Keratinocyte (primary cell): ENCODE measurements around the gene RAI1. TPM values are rescaled to one million over a fixed set of nuclear protein-coding genes. Genes with fewer than 3 reads are reported as not detected.

Experiments used
- DNase-seq: peaks from one replicate; pipeline ENCODE4 v3.0.0-alpha.2; 2011; ENCODE audit warnings: low read depth, missing footprints, low spot score
- FAIRE-seq: peaks from 2 replicates; lab custom pipeline; 2011; peaks lifted over from hg19 to GRCh38; lab: Jason Lieb, UNC
- H2AFZ ChIP-seq: 2 replicates; pipeline ENCODE4 v1.6.0; 2012; ENCODE audit warnings: low read length, control low read depth, inconsistent platforms; ENCODE audit not compliant: control insufficient read depth
- H3K27ac ChIP-seq: 2 replicates; pipeline ENCODE4 v1.5.1; 2011; ENCODE audit warnings: low read length; ENCODE audit not compliant: control insufficient read depth, insufficient read depth
- H3K27me3 ChIP-seq: 3 replicates; pipeline ENCODE4 v1.6.0; 2011; ENCODE audit warnings: low read length; ENCODE audit not compliant: control insufficient read depth, insufficient read depth; ENCODE audit errors: extremely low read depth
- H3K36me3 ChIP-seq, 2 experiments: 2 replicates in 1 of 2; 3 replicates in 1 of 2; pipeline ENCODE4 v1.5.1; 2011; ENCODE audit warnings: low read length in 2 of 2, mild to moderate bottlenecking in 1 of 2; ENCODE audit not compliant: control insufficient read depth in 2 of 2, insufficient read depth in 2 of 2; ENCODE audit errors: extremely low read depth in 1 of 2
- H3K4me1 ChIP-seq: 3 replicates; pipeline ENCODE4 v1.5.1; 2011; ENCODE audit warnings: low read length; ENCODE audit not compliant: control insufficient read depth, insufficient read depth; ENCODE audit errors: extremely low read depth
- H3K4me2 ChIP-seq: 3 replicates; pipeline ENCODE4 v1.6.0; 2011; ENCODE audit warnings: low read depth, low read length; ENCODE audit not compliant: control insufficient read depth, insufficient read depth; ENCODE audit errors: extremely low read depth
- H3K4me3 ChIP-seq, 3 experiments: fragments of 200-600 bp in 1 of 3; sonication (generic) in 1 of 3; 2 replicates in 2 of 3; 3 replicates in 1 of 3; pipeline ENCODE4 v1.5.1; 2011 to 2016; ENCODE audit warnings: low read length in 3 of 3, mild to moderate bottlenecking in 3 of 3, control low read depth in 2 of 3, inconsistent platforms in 1 of 3, low read depth in 1 of 3, mixed read lengths in 1 of 3, mixed run types in 1 of 3, moderate library complexity in 1 of 3; ENCODE audit not compliant: control insufficient read depth in 2 of 3, insufficient read depth in 2 of 3; ENCODE audit errors: extremely low read depth in 1 of 3
- H3K79me2 ChIP-seq: 2 replicates; pipeline ENCODE4 v1.6.0; 2012; ENCODE audit warnings: low read length; ENCODE audit not compliant: control insufficient read depth, insufficient read depth
- H3K9ac ChIP-seq: 3 replicates; pipeline ENCODE4 v1.6.0; 2011; ENCODE audit warnings: low read length; ENCODE audit not compliant: control insufficient read depth, insufficient read depth; ENCODE audit errors: extremely low read depth
- H3K9me1 ChIP-seq: 3 replicates; pipeline ENCODE4 v1.6.0; 2011; ENCODE audit warnings: low read length; ENCODE audit not compliant: control insufficient read depth, insufficient read depth; ENCODE audit errors: extremely low read depth
- H3K9me3 ChIP-seq: 2 replicates; pipeline ENCODE4 v1.5.1; 2012; ENCODE audit warnings: low read depth, low read length; ENCODE audit not compliant: control insufficient read depth
- H4K20me1 ChIP-seq: 3 replicates; pipeline ENCODE4 v1.6.0; 2011; ENCODE audit warnings: low read length; ENCODE audit not compliant: control insufficient read depth, insufficient read depth; ENCODE audit errors: extremely low read depth
- EZH2 ChIP-seq: IDR thresholded peaks from one replicate; pipeline ENCODE4 v1.6.1; 2012; ENCODE audit warnings: inconsistent platforms, mild to moderate bottlenecking, low read length, moderate library complexity
- dilution Hi-C: fragments of 300-500 bp; cut with MboI; formaldehyde crosslinking; loops from one replicate; pipeline ENCODE4 v1.7.0; 2020; ENCODE audit warnings: low sequenced_read_pairs; ENCODE audit not compliant: extremely low pct_ligation_motif_present
- polyA plus RNA-seq, 5 experiments: library from polyadenylated mRNA; depleted of rRNA in 3 of 5; stranded (reverse) in 3 of 5; stranded (forward) in 1 of 5; unstranded in 1 of 5; fragments of >200 nt; gene quantifications; 1 replicate in 1 of 5; 2 replicates in 3 of 5; 3 replicates in 1 of 5; pipeline versions ENCODE4 v1.2.1 to v1.2.3, GENCODE V29; 2011 to 2012; ENCODE audit warnings: missing spikeins in 2 of 5, low read depth in 1 of 5, low replicate concordance in 1 of 5
- TF ChIP-seq, protein P1 (sequence below), 3 experiments: IDR thresholded peaks in 1 of 3; conservative IDR thresholded peaks in 1 of 3; optimal IDR thresholded peaks in 1 of 3; 2 replicates in 2 of 3; 3 replicates in 1 of 3; pipeline versions ENCODE3 to v1.5.1; 2011; ENCODE audit warnings: low read length in 3 of 3, mild to moderate bottlenecking in 3 of 3, moderate library complexity in 2 of 3, control low read depth in 1 of 3, inconsistent platforms in 1 of 3; ENCODE audit not compliant: insufficient read depth in 2 of 3; ENCODE audit errors: extremely low read depth in 1 of 3

RAI1 gene
- polyA plus RNA-seq, 1 donor (not counting 4 experiments of a cell fraction or from before 2014, with no cell fraction given) = 2.6 TPM

GRCh38 chr17:17696085-17696484 lies 14.8 kb downstream of the RAI1 start:
- Histone ChIP-seq H3K4me3 (no peak overlapping the region), H3K4me2 (no peak overlapping the region), H3K27ac (no peak overlapping the region)

DNA sequence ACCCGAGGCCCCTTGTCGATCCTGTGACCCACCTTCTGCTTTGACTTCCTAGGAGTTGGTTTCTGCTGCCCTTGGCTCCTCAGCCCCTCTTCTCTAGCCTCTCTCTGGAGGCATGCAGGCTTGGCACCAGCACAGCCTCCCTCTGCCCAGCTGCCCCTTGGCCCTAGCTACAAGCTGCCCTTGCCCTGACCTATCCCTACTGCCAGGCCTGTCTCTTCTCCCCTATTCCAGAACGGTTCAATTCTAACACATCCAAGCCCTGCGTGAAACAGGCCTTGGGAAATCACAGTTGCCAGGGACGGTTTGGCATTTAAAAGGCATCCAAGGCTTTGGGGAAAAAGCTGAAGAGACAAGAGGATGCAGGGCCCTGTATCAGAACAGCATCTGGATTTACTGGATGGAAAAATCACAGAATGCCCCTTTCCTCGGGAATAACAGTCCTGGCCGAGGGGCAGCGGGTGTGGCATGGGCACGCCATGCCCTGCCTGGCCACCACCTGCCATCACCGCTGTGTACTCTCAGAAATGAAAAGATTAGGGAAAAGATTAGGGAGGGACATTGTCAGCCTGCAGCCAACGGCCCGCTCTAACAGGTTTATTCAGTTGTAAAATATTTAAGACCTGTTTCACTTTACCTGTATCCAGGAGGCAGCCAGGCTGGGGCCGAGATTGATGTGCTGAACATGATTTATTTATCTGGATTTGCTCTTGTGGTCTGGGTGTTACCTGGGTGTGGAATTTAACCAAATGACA lies 15.8 kb downstream of the RAI1 start:
- H3K9ac ChIP-seq = peak overlapping the region; percentile 12
- no peaks in the 10 kb centered on the region for H3K9me3 ChIP-seq
- FAIRE-seq (peak; percentile 77), DNase-seq (no peak)
- peaks cover 70% of the 10 kb centered on the region for H3K4me1 ChIP-seq
- peaks cover 85% of the 10 kb centered on the region for H3K79me2 ChIP-seq
- peaks cover 16% of the 10 kb centered on the region for H3K9me1 ChIP-seq
- peaks cover 36% of the 10 kb centered on the region for H4K20me1 ChIP-seq
- H3K4me2 ChIP-seq = peak overlapping the region; percentile 46
- peak overlapping the region; percentile 3 for H3K27ac ChIP-seq
- TF ChIP-seq, protein P1, sequence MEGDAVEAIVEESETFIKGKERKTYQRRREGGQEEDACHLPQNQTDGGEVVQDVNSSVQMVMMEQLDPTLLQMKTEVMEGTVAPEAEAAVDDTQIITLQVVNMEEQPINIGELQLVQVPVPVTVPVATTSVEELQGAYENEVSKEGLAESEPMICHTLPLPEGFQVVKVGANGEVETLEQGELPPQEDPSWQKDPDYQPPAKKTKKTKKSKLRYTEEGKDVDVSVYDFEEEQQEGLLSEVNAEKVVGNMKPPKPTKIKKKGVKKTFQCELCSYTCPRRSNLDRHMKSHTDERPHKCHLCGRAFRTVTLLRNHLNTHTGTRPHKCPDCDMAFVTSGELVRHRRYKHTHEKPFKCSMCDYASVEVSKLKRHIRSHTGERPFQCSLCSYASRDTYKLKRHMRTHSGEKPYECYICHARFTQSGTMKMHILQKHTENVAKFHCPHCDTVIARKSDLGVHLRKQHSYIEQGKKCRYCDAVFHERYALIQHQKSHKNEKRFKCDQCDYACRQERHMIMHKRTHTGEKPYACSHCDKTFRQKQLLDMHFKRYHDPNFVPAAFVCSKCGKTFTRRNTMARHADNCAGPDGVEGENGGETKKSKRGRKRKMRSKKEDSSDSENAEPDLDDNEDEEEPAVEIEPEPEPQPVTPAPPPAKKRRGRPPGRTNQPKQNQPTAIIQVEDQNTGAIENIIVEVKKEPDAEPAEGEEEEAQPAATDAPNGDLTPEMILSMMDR (optimal IDR thresholded peaks at IDR 0.05 in 1 of 3, IDR thresholded peaks at IDR 0.05 in 1 of 3, conservative IDR thresholded peaks at IDR 0.05 in 1 of 3; ENCODE audit: extremely low read depth in 1 of 3, insufficient read depth in 2 of 3, low read length in 3 of 3) = no peak
- TF ChIP-seq EZH2 = no peak
- peaks cover 3 to 7% of the 10 kb centered on the region in 2 experiments for H3K36me3 ChIP-seq
- H3K4me3 ChIP-seq = no peak overlapping the region
- H3K27me3 ChIP-seq = no peaks in the 10 kb centered on the region
- dilution Hi-C loops = no loop called here
- H2AFZ ChIP-seq = no peak overlapping the region

More at GRCh38 chr17:17696085-17696484, 14.8 kb downstream of the RAI1 start:
- DNase-seq (no peak), FAIRE-seq (no peak)
- peaks cover 85% of the 10 kb centered on the region for H3K79me2 ChIP-seq
- no peak for TF ChIP-seq EZH2
- TF ChIP-seq, protein P1 (optimal IDR thresholded peaks at IDR 0.05 in 1 of 3, IDR thresholded peaks at IDR 0.05 in 1 of 3, conservative IDR thresholded peaks at IDR 0.05 in 1 of 3; ENCODE audit: extremely low read depth in 1 of 3, insufficient read depth in 2 of 3, low read length in 3 of 3) = no peak
- dilution Hi-C loops = no loop called here
- no peaks in the 10 kb centered on the region for H3K27me3 ChIP-seq
- H2AFZ ChIP-seq = no peak overlapping the region
- peaks cover 80% of the 10 kb centered on the region for H3K4me1 ChIP-seq
- H3K9me1 ChIP-seq = peaks cover 16% of the 10 kb centered on the region
- no peak overlapping the region for H3K9ac ChIP-seq
- H4K20me1 ChIP-seq = peaks cover 35% of the 10 kb centered on the region
- no peaks in the 10 kb centered on the region for H3K9me3 ChIP-seq
- H3K36me3 ChIP-seq = peaks cover 1 to 7% of the 10 kb centered on the region in 2 experiments
